ENCODE measurements around the gene MAPKAPK2.
"Not testable (repeated sequence)": the region's sequence is repeated elsewhere in the genome, so short reads cannot be mapped to it uniquely, and the experiment has no call there.

DNA sequence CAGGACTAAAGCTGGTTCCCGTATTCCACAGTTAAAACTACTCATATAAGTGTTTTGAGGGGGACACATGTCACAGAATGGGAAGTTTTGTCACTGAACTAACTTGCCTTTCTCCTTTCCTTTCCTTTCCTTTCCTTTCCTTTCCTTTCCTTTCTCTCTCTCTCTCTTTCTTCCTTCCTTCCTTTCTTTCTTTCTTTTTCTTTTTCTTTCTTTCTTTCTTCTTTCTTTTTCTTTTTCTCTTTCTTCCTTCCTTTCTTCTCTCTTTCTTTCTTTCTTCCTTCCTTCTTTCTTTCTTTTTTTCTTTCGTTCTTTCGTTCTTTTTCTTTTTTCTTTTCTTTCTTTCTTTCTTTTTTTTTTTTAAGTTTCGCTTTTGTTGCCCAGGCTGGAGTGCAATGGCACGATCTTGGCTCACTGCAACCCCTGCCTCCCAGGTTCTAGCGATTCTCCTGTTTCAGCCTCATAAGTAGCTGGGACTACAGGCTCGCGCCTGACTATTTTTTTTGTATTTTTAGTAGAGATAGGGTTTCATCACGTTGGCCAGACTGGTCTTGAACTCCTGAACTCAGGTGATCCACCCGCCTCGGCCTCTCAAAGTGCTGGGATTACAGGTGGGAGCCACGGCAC is 78.1 kb downstream of the MAPKAPK2 start:
- TF ChIP-seq, protein P1, sequence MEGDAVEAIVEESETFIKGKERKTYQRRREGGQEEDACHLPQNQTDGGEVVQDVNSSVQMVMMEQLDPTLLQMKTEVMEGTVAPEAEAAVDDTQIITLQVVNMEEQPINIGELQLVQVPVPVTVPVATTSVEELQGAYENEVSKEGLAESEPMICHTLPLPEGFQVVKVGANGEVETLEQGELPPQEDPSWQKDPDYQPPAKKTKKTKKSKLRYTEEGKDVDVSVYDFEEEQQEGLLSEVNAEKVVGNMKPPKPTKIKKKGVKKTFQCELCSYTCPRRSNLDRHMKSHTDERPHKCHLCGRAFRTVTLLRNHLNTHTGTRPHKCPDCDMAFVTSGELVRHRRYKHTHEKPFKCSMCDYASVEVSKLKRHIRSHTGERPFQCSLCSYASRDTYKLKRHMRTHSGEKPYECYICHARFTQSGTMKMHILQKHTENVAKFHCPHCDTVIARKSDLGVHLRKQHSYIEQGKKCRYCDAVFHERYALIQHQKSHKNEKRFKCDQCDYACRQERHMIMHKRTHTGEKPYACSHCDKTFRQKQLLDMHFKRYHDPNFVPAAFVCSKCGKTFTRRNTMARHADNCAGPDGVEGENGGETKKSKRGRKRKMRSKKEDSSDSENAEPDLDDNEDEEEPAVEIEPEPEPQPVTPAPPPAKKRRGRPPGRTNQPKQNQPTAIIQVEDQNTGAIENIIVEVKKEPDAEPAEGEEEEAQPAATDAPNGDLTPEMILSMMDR (IDR thresholded peaks at IDR 0.05; ENCODE audit: low read length): not testable (repeated sequence)
- not testable (repeated sequence) for TF ChIP-seq EZH2 (optimal IDR thresholded peaks at IDR 0.05; ENCODE audit: low read depth, low read length)

All from MM.1S (cell line).